Activated CD8-positive, alpha-beta T cell treated with anti-CD3 and anti-CD28 coated beads for 36 hours (primary cell): ENCODE results near the gene PLXNB3. TPM values are rescaled to one million over a fixed set of nuclear protein-coding genes. Genes with fewer than 3 reads are reported as not detected.
"Not testable (repeated sequence)": the region's sequence is repeated elsewhere in the genome, so short reads cannot be mapped to it uniquely, and the experiment has no call there.

Experiments used
- ATAC-seq: fragments of 200-7000 bp; cut with Tn5 transposase; one replicate; pipeline ENCODE4 v1.10.0; 2021; ENCODE audit warnings: mild to moderate bottlenecking, moderate library complexity
- CTCF ChIA-PET: fragments of 350-600 bp; sonication (Branson Sonifier 250); formaldehyde crosslinking; loops from one replicate; lab custom pipeline; 2021; ENCODE audit warnings: antibody characterized with exemption; lab: Charles Lee
- POLR2A ChIA-PET: fragments of 350-600 bp; sonication (Branson Sonifier 250); formaldehyde crosslinking; loops from one replicate; lab custom pipeline; 2021; ENCODE audit warnings: antibody characterized with exemption; lab: Charles Lee
- DNase-seq: peaks from one replicate; pipeline ENCODE4 v3.0.0-alpha.2; 2020
- H3K27ac Mint-ChIP-seq: one replicate; pipeline ENCODE4 v1.8.0; 2021; ENCODE audit warnings: mild to moderate bottlenecking, mixed read lengths
- H3K27me3 Mint-ChIP-seq: one replicate; pipeline ENCODE4 v1.8.0; 2021; ENCODE audit warnings: mixed read lengths
- H3K36me3 Mint-ChIP-seq: one replicate; pipeline ENCODE4 v1.8.0; 2021; ENCODE audit warnings: low read depth, mixed read lengths
- H3K4me1 Mint-ChIP-seq: one replicate; pipeline ENCODE4 v1.8.0; 2021; ENCODE audit warnings: low read depth, mixed read lengths
- H3K4me3 Mint-ChIP-seq: one replicate; pipeline ENCODE4 v1.8.0; 2021; ENCODE audit warnings: mild to moderate bottlenecking, moderate library complexity, mixed read lengths
- H3K9me3 Mint-ChIP-seq: one replicate; pipeline ENCODE4 v1.8.0; 2021; ENCODE audit warnings: mixed read lengths
- CTCF ChIP-seq: fragments of 200-600 bp; IDR thresholded peaks from one replicate; pipeline ENCODE4 v1.8.0; 2022; ENCODE audit warnings: antibody characterized with exemption, mild to moderate bottlenecking
- intact Hi-C: fragments of 100-400 bp; cut with micrococcal nuclease; formaldehyde crosslinking; loops from one replicate; pipeline ENCODE4 v1.10.0; 2022
- total RNA-seq, 2 experiments: library from RNA; stranded (reverse); gene quantifications; one replicate each; pipeline ENCODE4 v1.2.3, GENCODE V29; 2021

PLXNB3 gene
- total RNA-seq, 2 experiments from 2014 or later, result 7.7 to 8.2 TPM

- intact Hi-C loops, result no loop called here
- Mint-ChIP-seq H3K36me3 (peaks cover 2% of the 10 kb centered on the region), H3K4me3 (no peak overlapping the region), H3K27ac (no peak overlapping the region), H3K9me3 (no peaks in the 10 kb centered on the region), H3K27me3 (no peaks in the 10 kb centered on the region), H3K4me1 (peaks cover 20% of the 10 kb centered on the region)
- POLR2A ChIA-PET, result no interaction called here
- DNase-seq (no peak), ATAC-seq (no peak)
- CTCF ChIA-PET, result no interaction called here
- no peak for TF ChIP-seq CTCF
Observed at GRCh38 chrX:153738056-153738605, 25.9 kb upstream of the PLXNB3 start.

- POLR2A ChIA-PET, result no interaction called here
- intact Hi-C loops, result no loop called here
- H3K9me3 Mint-ChIP-seq, result no peaks in the 10 kb centered on the region
- TF ChIP-seq CTCF, result no peak
- no peaks in the 10 kb centered on the region for H3K36me3 Mint-ChIP-seq
- CTCF ChIA-PET, result interaction anchor here (0.9 kb wide), 1 partner anchor 25 kb away, joined by 4 read pairs; the partner anchor contains the start of gene PLXNB3
- H3K4me3 Mint-ChIP-seq, result peak overlapping the region; percentile 16
- H3K27ac Mint-ChIP-seq, result peak overlapping the region; percentile 86
- peaks cover 4% of the 10 kb centered on the region for H3K27me3 Mint-ChIP-seq
- H3K4me1 Mint-ChIP-seq, result peaks cover 21% of the 10 kb centered on the region
- peak; percentile 29 for DNase-seq
- peak; percentile 74 for ATAC-seq
Observed at GRCh38 chrX:153739754-153740486, 24.1 kb upstream of the PLXNB3 start.

GRCh38 chrX:153740631-153741222 lies 23.3 kb upstream of the PLXNB3 start:
- intact Hi-C loops, result no loop called here
- no peak for TF ChIP-seq CTCF
- DNase-seq (no peak), ATAC-seq (no peak)
- Mint-ChIP-seq H3K36me3 (no peaks in the 10 kb centered on the region), H3K27me3 (peaks cover 4% of the 10 kb centered on the region), H3K9me3 (no peaks in the 10 kb centered on the region), H3K4me1 (peaks cover 13% of the 10 kb centered on the region), H3K4me3 (no peak overlapping the region), H3K27ac (peak overlapping the region; percentile 86)
- CTCF ChIA-PET, result no interaction called here
- POLR2A ChIA-PET, result no interaction called here

- no peak for ATAC-seq
- Mint-ChIP-seq H3K27ac (no peak overlapping the region), H3K4me3 (no peak overlapping the region)
Observed at GRCh38 chrX:153741446-153741845, 22.6 kb upstream of the PLXNB3 start.

GRCh38 chrX:153742111-153742510 lies 21.9 kb upstream of the PLXNB3 start:
- DNase-seq, intact Hi-C loops, ATAC-seq, H3K36me3 Mint-ChIP-seq, H3K27ac Mint-ChIP-seq, CTCF ChIA-PET, H3K4me3 Mint-ChIP-seq, POLR2A ChIA-PET, H3K9me3 Mint-ChIP-seq, H3K27me3 Mint-ChIP-seq: not testable (repeated sequence)
- H3K4me1 Mint-ChIP-seq, result peaks cover 13% of the 10 kb centered on the region

More at GRCh38 chrX:153741446-153741845, 22.6 kb upstream of the PLXNB3 start:
- Mint-ChIP-seq H3K36me3 (no peaks in the 10 kb centered on the region), H3K4me1 (peaks cover 13% of the 10 kb centered on the region), H3K9me3 (no peaks in the 10 kb centered on the region), H3K27me3 (peaks cover 4% of the 10 kb centered on the region)
- no peak for DNase-seq
- intact Hi-C loops, result no loop called here
- ChIA-PET CTCF (no interaction called here), POLR2A (no interaction called here)
- TF ChIP-seq CTCF, result no peak

- H3K36me3 Mint-ChIP-seq, H3K9me3 Mint-ChIP-seq, H3K4me3 Mint-ChIP-seq, CTCF ChIA-PET, ATAC-seq, DNase-seq, POLR2A ChIA-PET, H3K27ac Mint-ChIP-seq, H3K27me3 Mint-ChIP-seq, intact Hi-C loops: not testable (repeated sequence)
- peaks cover 13% of the 10 kb centered on the region for H3K4me1 Mint-ChIP-seq
Observed at GRCh38 chrX:153742796-153743467, 21.1 kb upstream of the PLXNB3 start.

GRCh38 chrX:153743468-153744209 lies 20.4 kb upstream of the PLXNB3 start:
- intact Hi-C loops, ATAC-seq, H3K9me3 Mint-ChIP-seq, POLR2A ChIA-PET, CTCF ChIA-PET, H3K36me3 Mint-ChIP-seq, H3K27ac Mint-ChIP-seq, H3K4me3 Mint-ChIP-seq, DNase-seq, H3K27me3 Mint-ChIP-seq: not testable (repeated sequence)
- H3K4me1 Mint-ChIP-seq, result peaks cover 13% of the 10 kb centered on the region
